NCI-H82 treated with DMSO at 0.1 percent for 48 hours (cell line): ENCODE data around the gene C12orf42.

Experiments
- DNase-seq: peaks from one replicate; lab custom pipeline; 2025; ENCODE audit not compliant: unreplicated experiment; lab: John Stamatoyannopoulos, UW

Gene C12orf42

GRCh38 chr12:103273645-103274044, 222.1 kb downstream of the C12orf42 start:
- DNase-seq = no peak

- no peak for DNase-seq
Observed at GRCh38 chr12:103272949-103273348, 222.8 kb downstream of the C12orf42 start.

- DNase-seq = no peak
Observed at GRCh38 chr12:103269946-103270345, 225.8 kb downstream of the C12orf42 start.

GRCh38 chr12:103268831-103269514, 226.8 kb downstream of the C12orf42 start:
- no peak for DNase-seq

GRCh38 chr12:103257763-103258162, 238.0 kb downstream of the C12orf42 start:
- no peak for DNase-seq
